K562 (cell line): ENCODE data around the gene OLAH. TPM values are rescaled to one million over a fixed set of nuclear protein-coding genes. Genes with fewer than 3 reads are reported as not detected.

Experiments
- ATAC-seq: fragments of 200-7000 bp; cut with Tn5 transposase; 3 replicates; pipeline ENCODE4 v1.9.1; 2020; ENCODE audit warnings: moderate library complexity
- BruUV-seq: library from RNA; stranded (reverse); fragments of 400-500 nt; replicated peaks from 2 replicates; lab custom pipeline; 2021; lab: Mats Ljungman, UMichigan
- CTCF ChIA-PET: fragments of 300-600 bp; formaldehyde crosslinking; extraction: SDS; loops from one replicate; lab custom pipeline; 2021; ENCODE audit warnings: low intra/inter-chr PET ratio; lab: Yijun Ruan, JAX
- POLR2A ChIA-PET: fragments of 300-600, 350-650 bp; sonication (Branson Sonifier 250); formaldehyde crosslinking; extraction: SDS; loops from one replicate; lab custom pipeline; 2021; ENCODE audit warnings: antibody characterized with exemption, inconsistent platforms; lab: Yijun Ruan, JAX
- DNase-seq, 4 experiments: peaks; one replicate each; pipeline versions ENCODE4 v3.0.0 to v3.0.0-alpha.2; 2011 to 2018; ENCODE audit warnings: low spot score in 3 of 4, mixed read lengths in 3 of 4; ENCODE audit errors: extremely low read depth in 1 of 4
- FAIRE-seq: peaks from 2 replicates; lab custom pipeline; 2011; peaks lifted over from hg19 to GRCh38; lab: Jason Lieb, UNC
- H2AFZ ChIP-seq: 2 replicates; pipeline ENCODE4 v1.6.0; 2011; ENCODE audit warnings: low read depth, low read length, control low read depth, inconsistent platforms
- H3K27ac ChIP-seq: fragments of 200-600 bp; 3 replicates; pipeline ENCODE4 v1.8.0; 2011; ENCODE audit warnings: low read depth, mild to moderate bottlenecking, control low read depth, inconsistent platforms, low read length, moderate library complexity, mixed read lengths; ENCODE audit errors: extremely low read depth
- H3K27me3 ChIP-seq, 2 experiments: fragments of 300-600 bp in 1 of 2; 2 replicates in 1 of 2; 3 replicates in 1 of 2; pipeline versions ENCODE4 v1.6.0 to v1.8.0; 2011; ENCODE audit warnings: inconsistent platforms in 2 of 2, low read length in 2 of 2, mild to moderate bottlenecking in 1 of 2, mixed read lengths in 1 of 2, moderate library complexity in 1 of 2; ENCODE audit not compliant: control insufficient read depth in 2 of 2, insufficient read depth in 2 of 2
- H3K36me3 ChIP-seq: fragments of 300-600 bp; 3 replicates; pipeline ENCODE4 v1.8.0; 2011; ENCODE audit warnings: mild to moderate bottlenecking, low read length, inconsistent platforms; ENCODE audit not compliant: control insufficient read depth, insufficient read depth
- H3K4me1 ChIP-seq, 2 experiments: fragments of 200-600 bp in 1 of 2; replicated peaks in 1 of 2; 2 replicates in 1 of 2; 3 replicates in 1 of 2; pipeline versions ENCODE4 v1.5.1 to v1.8.0; 2011; ENCODE audit warnings: inconsistent platforms in 2 of 2, low read length in 2 of 2, mild to moderate bottlenecking in 1 of 2, mixed read lengths in 1 of 2, moderate library complexity in 1 of 2; ENCODE audit not compliant: control insufficient read depth in 2 of 2, insufficient read depth in 2 of 2
- H3K4me2 ChIP-seq: 2 replicates; pipeline ENCODE4 v1.6.1; 2011; ENCODE audit warnings: low read length, control low read depth, inconsistent platforms, mixed read lengths; ENCODE audit not compliant: insufficient read depth
- H3K4me3 ChIP-seq: fragments of 200-600 bp; sonication (generic), shearing (Covaris generic); 2 replicates; pipeline ENCODE4 v1.5.1; 2016; ENCODE audit warnings: control low read depth, inconsistent platforms
- H3K79me2 ChIP-seq: fragments of 200-600 bp; 3 replicates; pipeline ENCODE4 v1.8.0; 2011; ENCODE audit warnings: low read length, inconsistent platforms; ENCODE audit not compliant: control insufficient read depth, insufficient read depth
- H3K9ac ChIP-seq, 2 experiments: 2 replicates each; pipeline versions ENCODE4 v1.6.0 to v1.6.1; 2011; ENCODE audit warnings: low read depth in 2 of 2, low read length in 2 of 2, control low read depth in 1 of 2, inconsistent platforms in 1 of 2, mild to moderate bottlenecking in 1 of 2, mixed read lengths in 1 of 2; ENCODE audit not compliant: insufficient read depth in 1 of 2
- H3K9me1 ChIP-seq: one replicate; pipeline ENCODE4 v1.6.0; 2011; ENCODE audit warnings: inconsistent platforms, mild to moderate bottlenecking, low read length, moderate library complexity; ENCODE audit not compliant: control insufficient read depth, insufficient read depth
- H3K9me3 ChIP-seq: replicated peaks from 2 replicates; pipeline ENCODE4 v1.5.1; 2011; ENCODE audit warnings: low read depth, low read length, inconsistent platforms; ENCODE audit not compliant: control insufficient read depth, insufficient read depth
- H4K20me1 ChIP-seq: replicated peaks from 2 replicates; pipeline ENCODE4 v1.6.1; 2011; ENCODE audit warnings: low read length, inconsistent platforms, mixed read lengths; ENCODE audit not compliant: control insufficient read depth, insufficient read depth
- BCOR ChIP-seq: fragments of 450-650 bp; IDR thresholded peaks from 2 replicates; pipeline ENCODE4 v1.6.1; 2016
- CBX8 ChIP-seq: fragments of 200-600 bp; sonication (generic); IDR thresholded peaks from 2 replicates; pipeline ENCODE4 v1.6.1; 2012; ENCODE audit warnings: borderline replicate concordance, mixed run types, low read depth, mild to moderate bottlenecking, moderate library complexity, mixed read lengths, low read length, control low read depth, inconsistent platforms; ENCODE audit not compliant: poor library complexity, severe bottlenecking; ENCODE audit errors: extremely low read depth
- GATAD2A ChIP-seq: fragments of 450-650 bp; IDR thresholded peaks from 2 replicates; pipeline ENCODE4 v1.6.1; 2017
- HDAC2 ChIP-seq: fragments of 450-650 bp; IDR thresholded peaks from 2 replicates; pipeline ENCODE4 v1.6.1; 2016; ENCODE audit warnings: mild to moderate bottlenecking
- HNRNPK ChIP-seq: fragments of 200-400 bp; formaldehyde crosslinking; IDR thresholded peaks from one replicate; pipeline ENCODE4 v1.6.1; 2018; ENCODE audit warnings: mild to moderate bottlenecking, low read depth, low read length; ENCODE audit not compliant: poor library complexity, severe bottlenecking
- MAFK ChIP-seq: IDR thresholded peaks from 2 replicates; pipeline ENCODE4 v1.6.1; 2011; ENCODE audit warnings: low read length, improper control_type of control experiment
- NFATC3 ChIP-seq: fragments of 450-650 bp; IDR thresholded peaks from 2 replicates; pipeline ENCODE4 v1.6.1; 2017; ENCODE audit warnings: mild to moderate bottlenecking
- NUFIP1 ChIP-seq: fragments of 450-650 bp; IDR thresholded peaks from 2 replicates; pipeline ENCODE4 v1.6.1; 2018; ENCODE audit not compliant: partially characterized antibody
- POLR2A ChIP-seq: fragments of 450-650 bp; conservative IDR thresholded peaks from 2 replicates; pipeline ENCODE4 v1.6.1; 2016
- RBM17 ChIP-seq: fragments of 200-400 bp; formaldehyde crosslinking; IDR thresholded peaks from 2 replicates; pipeline ENCODE4 v1.6.1; 2017; ENCODE audit warnings: low read depth, mild to moderate bottlenecking, low read length, borderline replicate concordance
- RFX1 ChIP-seq: fragments of 450-650 bp; IDR thresholded peaks from 2 replicates; pipeline ENCODE4 v1.6.1; 2016; ENCODE audit warnings: mild to moderate bottlenecking, moderate library complexity
- TCFL5 ChIP-seq: fragments of 250-450 bp; sonication (Bioruptor Pico); conservative IDR thresholded peaks from 2 replicates; pipeline ENCODE4 v1.6.1; 2021; ENCODE audit warnings: mild to moderate bottlenecking, moderate library complexity, matching md5 sums
- TEAD1 ChIP-seq, 2 experiments: fragments of 450-650 bp in 1 of 2; sonication (generic) in 1 of 2; formaldehyde crosslinking; IDR thresholded peaks; 2 replicates each; pipeline versions ENCODE4 v1.4.0 to v1.8.0; 2020 to 2022; ENCODE audit warnings: mild to moderate bottlenecking in 2 of 2, missing genetic modification reagents in 1 of 2
- ZNF217 ChIP-seq: sonication (generic); formaldehyde crosslinking; IDR thresholded peaks from 2 replicates; pipeline ENCODE4 v1.8.0; 2022; ENCODE audit warnings: mild to moderate bottlenecking, missing genetic modification reagents
- WGBS: fragments of 100-300 bp; shearing (Covaris generic); methylation state at CpG from one replicate; pipeline ENCODE4 v1.1.6; 2016; ENCODE audit warnings: low coverage, mixed read lengths; ENCODE audit not compliant: insufficient coverage; ENCODE audit errors: missing lambda C conversion rate; 5-methylcytosine and 5-hydroxymethylcytosine counted together
- in situ Hi-C: fragments of 300-500 bp; cut with MboI; formaldehyde crosslinking; loops from 4 replicates; pipeline ENCODE4 v1.15.0; 2018; ENCODE audit warnings: inconsistent platforms, mixed read lengths
- intact Hi-C: fragments of 100-400 bp; cut with micrococcal nuclease; formaldehyde crosslinking; loops from 2 replicates; pipeline ENCODE4 v1.14.2; 2022
- polyA plus RNA-seq, 8 experiments: library from polyadenylated mRNA; depleted of rRNA in 4 of 8; stranded (reverse) in 5 of 8; unstranded in 3 of 8; fragments of >200 nt; fragmentation: Nextera tagmentation in 2 of 8; fragmentation: Illumina TruSeq in 1 of 8; extraction: Ambion mirVana in 2 of 8; extraction: Trizol in 1 of 8; gene quantifications; 2 replicates each; pipeline versions ENCODE4 v1.2.1 to v1.2.3, GENCODE V29; 2011 to 2014; ENCODE audit warnings: inconsistent platforms in 1 of 8, missing spikeins in 1 of 8
- total RNA-seq, 7 experiments: library from RNA; depleted of rRNA in 6 of 7; stranded (reverse); fragments of >200 nt in 6 of 7; fragmentation: Illumina TruSeq in 2 of 7; extraction: Trizol in 2 of 7; gene quantifications; 2 replicates each; pipeline versions ENCODE4 v1.2.1 to v1.2.3, GENCODE V29; 2011 to 2021; ENCODE audit warnings: low replicate concordance in 1 of 7

OLAH gene
- total and polyA plus RNA-seq, 9 of the 15 experiments (the other 6 are each of a cell fraction or from before 2014, with no cell fraction given), result 0.11 to 0.45 (median 0.18) TPM; not detected in 3

DNA sequence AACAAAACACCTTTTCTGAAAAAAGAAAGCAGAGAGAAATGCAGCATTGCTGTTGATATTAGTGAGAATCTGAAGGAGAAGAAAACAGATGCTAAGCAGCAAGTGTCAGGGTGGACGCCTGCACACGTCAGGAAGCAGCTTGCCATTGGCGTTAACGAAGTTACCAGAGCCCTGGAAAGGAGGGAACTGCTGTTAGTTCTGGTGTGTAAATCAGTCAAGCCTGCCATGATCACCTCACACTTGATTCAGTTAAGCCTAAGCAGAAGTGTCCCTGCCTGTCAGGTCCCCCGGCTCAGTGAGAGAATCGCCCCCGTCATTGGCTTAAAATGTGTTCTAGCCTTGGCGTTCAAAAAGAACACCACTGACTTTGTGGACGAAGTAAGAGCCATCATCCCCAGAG lies 59.8 kb downstream of the OLAH start:
- no peak overlapping the region for H2AFZ ChIP-seq
- H3K9me1 ChIP-seq, result no peaks in the 10 kb centered on the region
- H3K4me2 ChIP-seq, result no peak overlapping the region
- no peaks in the 10 kb centered on the region for H3K27me3 ChIP-seq
- H4K20me1 ChIP-seq, result peaks cover 9% of the 10 kb centered on the region; the same call in 1 of the 2 replicates
- ChIA-PET POLR2A (interaction anchor here (0.8 kb wide), 1 partner anchor 10 kb away, joined by 3 read pairs; no protein-coding TSS in a partner anchor), CTCF (no interaction called here)
- H3K9me3 ChIP-seq, result no peaks in the 10 kb centered on the region
- no peak for DNase-seq
- WGBS, result 85% methylated on average over 9 of the region's 9 CpGs
- H3K79me2 ChIP-seq, result peaks cover 41% of the 10 kb centered on the region
- H3K36me3 ChIP-seq, result peaks cover 77% of the 10 kb centered on the region
- FAIRE-seq, result no peak
- H3K4me1 ChIP-seq, result peaks cover 11 to 12% of the 10 kb centered on the region in 2 experiments; a peak in 4 of 5 replicates
- no TSS peak for BruUV-seq
- in situ Hi-C loops, result loop anchor here (5.0 kb wide), 1 partner anchor 116 kb away; no protein-coding TSS in a partner anchor
- intact Hi-C loops, result loop anchor here (10.0 kb wide), 1 partner anchor 569 kb away; no protein-coding TSS in a partner anchor
- no peak overlapping the region for H3K4me3 ChIP-seq
- H3K27ac ChIP-seq, result no peak overlapping the region
- no peak overlapping the region for H3K9ac ChIP-seq
- no peak for TF ChIP-seq HDAC2
- no peak for TF ChIP-seq TEAD1 (CRISPR knock-in tag; IDR thresholded peaks at IDR 0.05)
- no peak for TF ChIP-seq HNRNPK
- no peak for TF ChIP-seq POLR2A
- no peak for TF ChIP-seq BCOR
- TF ChIP-seq RFX1, result no peak
- TF ChIP-seq TCFL5 (CRISPR knock-in tag), result no peak
- no peak for TF ChIP-seq GATAD2A
- no peak for TF ChIP-seq ZNF217 (CRISPR knock-in tag)
- TF ChIP-seq RBM17, result no peak
- TF ChIP-seq CBX8, result no peak
- no peak for TF ChIP-seq MAFK
- no peak for TF ChIP-seq NUFIP1
- TF ChIP-seq NFATC3, result no peak
- no peak for ATAC-seq
